ENCODE measurements around the gene HS6ST3.

GRCh38 chr13:96551546-96551945 lies 461.6 kb downstream of the HS6ST3 start:
- TF ChIP-seq POLR2AphosphoS5 (IDR thresholded peaks at IDR 0.05; ENCODE audit: low read depth, low read length), result no peak
- no peak for TF ChIP-seq POLR2A (IDR thresholded peaks at IDR 0.05; ENCODE audit: low read depth, low read length)

All from GM12892 (cell line).